ENCODE results near the gene CUL4A.

CUL4A gene

DNA sequence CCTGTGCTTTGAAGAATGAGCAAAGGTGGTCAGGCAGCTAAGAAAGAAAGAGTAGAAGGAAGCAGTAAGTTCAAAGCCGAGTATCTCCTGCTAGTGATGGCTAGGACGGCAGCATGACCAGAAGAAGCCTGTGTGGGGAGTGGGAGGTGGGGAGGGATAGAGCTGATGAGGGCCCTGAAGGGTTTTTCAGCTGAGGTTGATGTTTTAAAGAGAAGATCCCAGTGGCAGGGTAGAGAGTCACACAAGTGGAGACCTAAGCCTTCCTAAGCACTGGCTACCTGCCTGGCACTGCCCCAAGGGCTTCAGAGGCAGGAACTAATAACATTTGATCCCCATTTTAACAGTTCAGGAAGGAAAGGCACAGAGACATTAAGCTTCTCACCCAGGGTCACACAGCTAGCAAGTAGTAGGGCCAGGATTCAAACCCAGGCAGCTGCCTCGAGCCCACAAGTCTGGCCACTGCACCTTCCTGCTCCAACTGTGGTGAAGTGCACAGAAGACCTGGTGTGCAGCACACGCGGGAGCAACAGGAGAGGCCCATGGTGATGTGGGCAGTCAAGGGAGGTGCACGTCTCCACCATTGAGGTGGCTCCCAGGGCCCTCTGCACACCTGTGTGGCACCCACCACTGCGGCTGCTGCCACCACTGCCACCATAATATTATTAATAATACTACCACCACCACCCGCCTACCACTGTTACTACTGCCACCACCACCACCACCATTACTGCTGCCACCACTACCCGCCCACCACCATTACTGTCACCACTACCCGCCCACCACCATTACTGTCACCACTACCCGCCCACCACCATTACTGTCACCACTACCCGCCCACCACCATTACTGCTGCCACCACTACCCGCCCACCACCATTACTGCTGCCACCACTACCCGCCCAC is 22.1 kb downstream of the CUL4A start:
- peaks cover 63% of the 10 kb centered on the region for H3K36me3 Mint-ChIP-seq (ENCODE audit: low read depth)
- no peaks in the 10 kb centered on the region for H3K9me3 Mint-ChIP-seq
- H3K27me3 Mint-ChIP-seq (ENCODE audit: low read depth, poor library complexity), result peaks cover 4% of the 10 kb centered on the region
- H3K4me1 Mint-ChIP-seq, result no peaks in the 10 kb centered on the region
- no peak overlapping the region for H3K27ac Mint-ChIP-seq
- TF ChIP-seq, protein P1, sequence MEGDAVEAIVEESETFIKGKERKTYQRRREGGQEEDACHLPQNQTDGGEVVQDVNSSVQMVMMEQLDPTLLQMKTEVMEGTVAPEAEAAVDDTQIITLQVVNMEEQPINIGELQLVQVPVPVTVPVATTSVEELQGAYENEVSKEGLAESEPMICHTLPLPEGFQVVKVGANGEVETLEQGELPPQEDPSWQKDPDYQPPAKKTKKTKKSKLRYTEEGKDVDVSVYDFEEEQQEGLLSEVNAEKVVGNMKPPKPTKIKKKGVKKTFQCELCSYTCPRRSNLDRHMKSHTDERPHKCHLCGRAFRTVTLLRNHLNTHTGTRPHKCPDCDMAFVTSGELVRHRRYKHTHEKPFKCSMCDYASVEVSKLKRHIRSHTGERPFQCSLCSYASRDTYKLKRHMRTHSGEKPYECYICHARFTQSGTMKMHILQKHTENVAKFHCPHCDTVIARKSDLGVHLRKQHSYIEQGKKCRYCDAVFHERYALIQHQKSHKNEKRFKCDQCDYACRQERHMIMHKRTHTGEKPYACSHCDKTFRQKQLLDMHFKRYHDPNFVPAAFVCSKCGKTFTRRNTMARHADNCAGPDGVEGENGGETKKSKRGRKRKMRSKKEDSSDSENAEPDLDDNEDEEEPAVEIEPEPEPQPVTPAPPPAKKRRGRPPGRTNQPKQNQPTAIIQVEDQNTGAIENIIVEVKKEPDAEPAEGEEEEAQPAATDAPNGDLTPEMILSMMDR (IDR thresholded peaks at IDR 0.05), result no peak
- H3K4me3 Mint-ChIP-seq, result no peak overlapping the region
- DNase-seq, result no peak

DNA sequence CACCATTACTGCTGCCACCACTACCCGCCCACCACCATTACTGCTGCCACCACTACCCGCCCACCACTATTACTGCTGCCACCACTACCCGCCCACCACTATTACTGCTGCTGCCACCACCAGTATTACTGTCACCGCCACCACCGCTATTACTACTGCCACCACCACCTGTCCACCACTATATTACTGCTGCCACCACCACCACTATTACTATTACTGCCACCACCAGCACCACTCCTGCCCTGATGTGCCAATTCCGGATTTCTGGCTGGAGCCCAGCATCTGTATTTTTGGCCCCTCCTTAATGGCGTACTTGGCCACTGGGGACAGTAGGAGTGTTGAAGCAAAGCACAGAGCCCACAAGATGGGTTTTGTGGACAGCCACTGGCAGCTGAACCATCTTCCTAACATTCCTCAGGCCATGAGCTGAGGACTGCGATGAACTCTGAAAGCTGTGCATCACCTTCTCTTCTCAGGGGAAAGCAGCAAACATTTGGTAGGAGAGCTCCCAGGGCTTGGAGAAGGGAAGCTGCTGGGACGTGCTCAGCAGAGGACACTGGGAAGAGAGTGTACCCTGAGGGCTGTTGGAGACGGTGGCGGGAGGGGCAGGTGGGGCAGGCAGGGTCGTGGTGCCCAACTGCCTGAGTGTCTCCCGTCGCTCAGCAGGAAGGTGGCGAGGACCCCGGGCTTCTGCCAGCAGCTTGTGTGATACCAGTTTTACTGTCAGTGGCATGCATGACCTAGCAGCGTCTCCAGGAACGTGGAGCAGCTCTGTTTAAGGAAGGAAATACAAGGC is 23.0 kb downstream of the CUL4A start:
- TF ChIP-seq, protein P1 (IDR thresholded peaks at IDR 0.05), result no peak
- no peak overlapping the region for H3K4me3 Mint-ChIP-seq
- H3K27me3 Mint-ChIP-seq (ENCODE audit: low read depth, poor library complexity), result peaks cover 4% of the 10 kb centered on the region
- no peaks in the 10 kb centered on the region for H3K9me3 Mint-ChIP-seq
- H3K36me3 Mint-ChIP-seq (ENCODE audit: low read depth), result peaks cover 58% of the 10 kb centered on the region
- no peak for DNase-seq
- H3K27ac Mint-ChIP-seq, result no peak overlapping the region
- H3K4me1 Mint-ChIP-seq, result no peaks in the 10 kb centered on the region

DNA sequence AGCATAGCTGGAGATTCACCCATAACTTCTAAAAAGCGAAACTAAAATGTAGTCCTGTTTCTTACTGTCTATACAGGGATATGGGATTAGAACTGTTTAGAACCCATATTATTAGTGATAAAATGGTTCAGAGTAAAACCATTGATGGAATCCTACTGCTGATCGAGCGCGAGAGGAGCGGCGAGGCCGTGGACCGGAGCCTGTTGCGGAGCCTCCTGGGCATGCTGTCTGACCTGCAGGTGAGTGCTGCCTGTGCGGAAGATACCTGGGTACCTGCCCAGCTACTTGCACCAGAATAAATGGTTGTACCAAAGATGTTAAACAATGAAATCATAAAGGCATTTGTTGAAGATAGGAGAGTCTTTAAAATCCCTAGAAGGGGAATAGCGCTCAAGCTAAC is 23.7 kb downstream of the CUL4A start:
- no peaks in the 10 kb centered on the region for H3K9me3 Mint-ChIP-seq
- H3K4me3 Mint-ChIP-seq, result no peak overlapping the region
- H3K27me3 Mint-ChIP-seq (ENCODE audit: low read depth, poor library complexity), result peaks cover 4% of the 10 kb centered on the region
- H3K36me3 Mint-ChIP-seq (ENCODE audit: low read depth), result peaks cover 53% of the 10 kb centered on the region
- H3K4me1 Mint-ChIP-seq, result no peaks in the 10 kb centered on the region
- TF ChIP-seq, protein P1 (IDR thresholded peaks at IDR 0.05), result no peak
- no peak overlapping the region for H3K27ac Mint-ChIP-seq
- DNase-seq, result no peak

DNA sequence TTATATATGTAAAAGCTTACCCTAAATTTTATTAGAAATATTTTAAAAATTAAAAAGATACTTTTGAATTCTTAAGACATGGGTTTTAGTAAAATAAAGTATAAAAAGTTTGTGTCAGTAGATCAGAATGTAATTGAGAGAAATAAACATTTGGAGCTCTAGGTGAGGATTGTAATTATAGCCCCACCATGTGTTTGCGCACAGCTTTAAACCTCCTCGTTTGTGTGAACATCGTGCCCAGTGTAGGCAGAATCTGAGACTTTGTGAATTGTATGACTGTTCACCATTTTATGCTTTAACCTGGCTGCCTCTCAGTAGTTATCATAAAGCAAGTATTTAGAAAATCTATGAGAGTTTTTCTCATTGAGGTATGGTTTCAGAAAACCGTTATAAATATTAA is 29.1 kb downstream of the CUL4A start:
- Mint-ChIP-seq H3K4me1 (no peaks in the 10 kb centered on the region), H3K9me3 (no peaks in the 10 kb centered on the region), H3K4me3 (no peak overlapping the region), H3K36me3 (ENCODE audit: low read depth) (peaks cover 61% of the 10 kb centered on the region), H3K27me3 (ENCODE audit: low read depth, poor library complexity) (peaks cover 4% of the 10 kb centered on the region), H3K27ac (no peak overlapping the region)
- TF ChIP-seq, protein P1 (IDR thresholded peaks at IDR 0.05), result no peak
- no peak for DNase-seq

DNA sequence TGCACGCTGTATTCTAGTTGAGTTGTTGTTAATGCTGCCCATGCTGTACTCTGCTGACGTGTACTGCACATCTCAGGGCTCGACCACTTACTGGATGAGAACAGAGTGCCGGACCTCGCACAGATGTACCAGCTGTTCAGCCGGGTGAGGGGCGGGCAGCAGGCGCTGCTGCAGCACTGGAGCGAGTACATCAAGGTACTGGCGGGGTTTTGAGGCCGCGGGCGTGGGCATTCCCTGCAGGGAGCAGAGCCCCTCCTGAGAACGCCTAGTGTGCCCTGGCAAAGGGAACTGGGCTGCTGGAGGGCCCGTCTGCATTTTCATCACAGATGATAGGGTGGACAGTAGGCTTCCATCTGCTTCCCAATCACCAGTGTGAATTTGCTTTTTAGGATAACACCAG is 29.9 kb downstream of the CUL4A start:
- no peaks in the 10 kb centered on the region for H3K4me1 Mint-ChIP-seq
- no peak for DNase-seq
- peaks cover 4% of the 10 kb centered on the region for H3K27me3 Mint-ChIP-seq (ENCODE audit: low read depth, poor library complexity)
- TF ChIP-seq, protein P1 (IDR thresholded peaks at IDR 0.05), result no peak
- H3K4me3 Mint-ChIP-seq, result no peak overlapping the region
- H3K9me3 Mint-ChIP-seq, result no peaks in the 10 kb centered on the region
- no peak overlapping the region for H3K27ac Mint-ChIP-seq
- peaks cover 59% of the 10 kb centered on the region for H3K36me3 Mint-ChIP-seq (ENCODE audit: low read depth)

All from nephron progenitor cell (in vitro differentiated cells).